Lung (tissue), 12 donors: ENCODE data around the gene RBMXL2. TPM values are rescaled to one million over a fixed set of nuclear protein-coding genes. Genes with fewer than 3 reads are reported as not detected.

Source experiments
- ATAC-seq: fragments of 200-7000 bp; cut with Tn5 transposase; one replicate; pipeline ENCODE4 v1.9.1; 2020; ENCODE audit warnings: moderate number of reproducible peaks; ENCODE audit not compliant: insufficient read depth, low FRiP score
- DNase-seq, 3 donors: peaks; one replicate each; pipeline ENCODE4 v3.0.0-alpha.2; 2013 to 2017
- H3K27ac ChIP-seq, 2 donors: one replicate each; pipeline ENCODE4 v1.5.1; 2013; ENCODE audit warnings: mild to moderate bottlenecking in 2 of 2, moderate library complexity in 2 of 2, control low read depth in 1 of 2, inconsistent platforms in 1 of 2, low read depth in 1 of 2, low read length in 1 of 2
- H3K27me3 ChIP-seq, 3 donors: one replicate each; pipeline ENCODE4 v1.5.1; 2013; ENCODE audit warnings: low read length in 2 of 3; ENCODE audit not compliant: control insufficient read depth in 3 of 3, insufficient read depth in 3 of 3
- H3K36me3 ChIP-seq, 4 donors: one replicate each; pipeline ENCODE4 v1.5.1; 2013; ENCODE audit warnings: low read length in 4 of 4, mild to moderate bottlenecking in 1 of 4, moderate library complexity in 1 of 4; ENCODE audit not compliant: control insufficient read depth in 4 of 4, insufficient read depth in 4 of 4
- H3K4me1 ChIP-seq, 5 donors: one replicate each; pipeline ENCODE4 v1.5.1; 2013; ENCODE audit warnings: low read length in 5 of 5, mild to moderate bottlenecking in 2 of 5, moderate library complexity in 1 of 5; ENCODE audit not compliant: control insufficient read depth in 5 of 5, insufficient read depth in 5 of 5
- H3K4me3 ChIP-seq: one replicate; pipeline ENCODE4 v1.5.1; 2013; ENCODE audit warnings: mild to moderate bottlenecking, control low read depth, moderate library complexity
- H3K9ac ChIP-seq, 2 donors: one replicate each; pipeline ENCODE4 v1.5.1; 2013; ENCODE audit warnings: low read length in 2 of 2, control low read depth in 1 of 2; ENCODE audit not compliant: insufficient read depth in 1 of 2
- H3K9me3 ChIP-seq, 4 donors: one replicate each; pipeline ENCODE4 v1.5.1; 2013; ENCODE audit warnings: low read length in 3 of 4, mild to moderate bottlenecking in 1 of 4, moderate library complexity in 1 of 4; ENCODE audit not compliant: control insufficient read depth in 4 of 4, insufficient read depth in 3 of 4
- WGBS, 2 donors: extraction: QIAGEN DNeasy Blood & Tissue Kit; methylation state at CpG; one replicate each; pipeline ENCODE4 v1.1.7; 2013; 5-methylcytosine and 5-hydroxymethylcytosine counted together
- polyA plus RNA-seq, 2 donors: library from polyadenylated mRNA; stranded (reverse); fragments of 200-250 nt; gene quantifications; one replicate each; pipeline ENCODE4 v1.2.1, GENCODE V29; 2013
- total RNA-seq, 2 donors: library from RNA; depleted of rRNA in 1 of 2; stranded (reverse); fragments of >200 nt in 1 of 2; gene quantifications; one replicate each; pipeline ENCODE4 v1.2.1, GENCODE V29; 2014 to 2021
- TF ChIP-seq, protein P1 (sequence below): IDR thresholded peaks from 2 replicates; pipeline ENCODE4 v1.5.1; 2012; ENCODE audit warnings: mild to moderate bottlenecking; ENCODE audit errors: control extremely low read depth, extremely low read depth
- donor health status: control.
- donor health status: control.
- donor health status: Bipolar disorder and iron deficiency.
- donor health status: healthy.
- donor health status: DM: yes; HTN: yes; CAD: no.

RBMXL2 gene
- total and polyA plus RNA-seq, 4 donors = 0.09 to 0.37 TPM; not detected in 2

DNA sequence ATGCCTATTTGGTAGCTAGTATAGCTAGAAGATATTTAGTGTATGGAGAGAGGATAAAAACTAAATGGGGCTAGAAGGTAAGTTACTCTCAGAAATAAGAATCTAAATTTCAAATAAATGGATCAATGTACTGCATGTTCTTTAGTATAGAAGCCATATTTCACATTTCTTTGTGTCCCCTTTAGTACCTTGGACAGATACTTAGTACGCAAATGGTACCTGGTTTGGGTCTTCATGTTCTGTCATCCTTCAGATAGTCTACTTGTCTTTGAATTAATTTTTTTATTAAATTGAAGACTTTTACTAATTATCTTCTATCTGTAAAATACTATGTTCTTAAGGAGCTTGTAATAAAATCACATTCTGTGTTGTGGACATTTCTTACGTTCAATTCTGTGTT is 26.3 kb upstream of the RBMXL2 start:
- H3K9me3 ChIP-seq = no peaks in the 10 kb centered on the region
- WGBS, 2 donors = 93 to 95% methylated on average over 2 of the region's 2 CpGs

DNA sequence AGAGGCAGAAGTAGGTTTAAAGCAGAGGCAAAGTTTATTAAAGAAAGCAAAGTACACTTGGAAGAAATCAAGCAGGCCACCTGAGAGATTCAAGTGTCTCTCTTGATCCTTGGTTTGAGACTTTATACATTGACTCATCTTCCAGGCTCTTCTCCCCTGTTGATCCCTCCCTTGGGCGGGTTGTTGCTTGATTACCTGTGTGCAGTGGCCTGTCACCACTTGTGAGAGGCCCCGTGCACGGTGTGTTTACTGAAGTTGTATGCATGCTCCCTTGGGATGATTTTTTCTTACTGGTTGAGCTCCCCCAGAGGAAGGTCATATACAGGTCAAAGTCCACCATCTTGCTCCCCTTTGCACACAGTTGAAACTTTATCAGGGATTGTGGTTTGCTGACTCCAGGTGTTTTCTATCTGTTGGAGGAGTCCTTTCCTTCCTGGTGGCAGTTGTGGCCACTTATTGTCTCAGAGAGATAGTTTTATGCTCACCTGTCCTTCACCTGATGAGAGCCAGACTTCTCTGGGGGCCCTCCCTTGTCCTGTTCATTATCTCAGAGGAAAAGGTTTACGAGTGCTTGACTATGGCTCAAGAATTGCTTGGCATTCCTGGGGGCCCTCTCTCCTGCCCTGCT is 16.3 kb upstream of the RBMXL2 start:
- no peak overlapping the region for H3K27ac ChIP-seq
- no peaks in the 10 kb centered on the region for H3K4me1 ChIP-seq
- DNase-seq (no peak), ATAC-seq (no peak)
- no peaks in the 10 kb centered on the region for H3K36me3 ChIP-seq
- H3K9me3 ChIP-seq = peaks cover 0 to 5% (median 0%) of the 10 kb centered on the region in 4 donors
- TF ChIP-seq, protein P1, sequence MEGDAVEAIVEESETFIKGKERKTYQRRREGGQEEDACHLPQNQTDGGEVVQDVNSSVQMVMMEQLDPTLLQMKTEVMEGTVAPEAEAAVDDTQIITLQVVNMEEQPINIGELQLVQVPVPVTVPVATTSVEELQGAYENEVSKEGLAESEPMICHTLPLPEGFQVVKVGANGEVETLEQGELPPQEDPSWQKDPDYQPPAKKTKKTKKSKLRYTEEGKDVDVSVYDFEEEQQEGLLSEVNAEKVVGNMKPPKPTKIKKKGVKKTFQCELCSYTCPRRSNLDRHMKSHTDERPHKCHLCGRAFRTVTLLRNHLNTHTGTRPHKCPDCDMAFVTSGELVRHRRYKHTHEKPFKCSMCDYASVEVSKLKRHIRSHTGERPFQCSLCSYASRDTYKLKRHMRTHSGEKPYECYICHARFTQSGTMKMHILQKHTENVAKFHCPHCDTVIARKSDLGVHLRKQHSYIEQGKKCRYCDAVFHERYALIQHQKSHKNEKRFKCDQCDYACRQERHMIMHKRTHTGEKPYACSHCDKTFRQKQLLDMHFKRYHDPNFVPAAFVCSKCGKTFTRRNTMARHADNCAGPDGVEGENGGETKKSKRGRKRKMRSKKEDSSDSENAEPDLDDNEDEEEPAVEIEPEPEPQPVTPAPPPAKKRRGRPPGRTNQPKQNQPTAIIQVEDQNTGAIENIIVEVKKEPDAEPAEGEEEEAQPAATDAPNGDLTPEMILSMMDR = no peak
- no peak overlapping the region for H3K9ac ChIP-seq
- WGBS, 2 donors = 62 to 79% methylated on average over 4 of the region's 4 CpGs
- H3K27me3 ChIP-seq = no peaks in the 10 kb centered on the region
- no peak overlapping the region for H3K4me3 ChIP-seq

More for the DNA sequence above, 26.3 kb upstream of the RBMXL2 start:
- no peak for ATAC-seq
- peaks cover 0 to 10% (median 0%) of the 10 kb centered on the region in 5 donors for H3K4me1 ChIP-seq
- no peak overlapping the region for H3K27ac ChIP-seq
- TF ChIP-seq, protein P1 = no peak
- no peaks in the 10 kb centered on the region for H3K36me3 ChIP-seq
- no peaks in the 10 kb centered on the region for H3K27me3 ChIP-seq
- DNase-seq = no peak
- no peak overlapping the region for H3K9ac ChIP-seq
- no peak overlapping the region for H3K4me3 ChIP-seq

DNA sequence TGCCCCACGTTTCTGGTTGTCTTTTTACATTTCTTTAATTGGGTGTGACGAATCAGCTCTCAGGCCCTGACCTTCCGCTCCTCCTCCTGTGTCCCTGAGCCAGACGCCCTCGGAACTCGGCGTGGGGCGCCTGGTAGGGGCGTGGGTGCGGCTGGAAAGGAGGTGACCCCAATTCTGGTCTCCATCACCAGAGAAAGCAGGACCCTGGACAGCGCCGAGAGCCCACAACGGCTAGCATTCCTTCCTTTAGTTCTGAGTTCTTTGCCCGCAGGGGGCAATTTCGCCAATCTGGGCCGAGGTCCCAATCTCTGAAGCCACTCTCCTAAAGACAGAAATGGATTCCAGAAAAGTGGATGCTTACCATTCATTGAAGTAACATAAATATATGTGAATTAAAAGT is 11.7 kb upstream of the RBMXL2 start:
- no peak for DNase-seq
- TF ChIP-seq, protein P1 = no peak
- no peak overlapping the region for H3K27ac ChIP-seq
- WGBS, 2 donors = 70 to 76% methylated on average over 16 of the region's 16 CpGs
- no peak overlapping the region for H3K4me3 ChIP-seq
- no peaks in the 10 kb centered on the region for H3K27me3 ChIP-seq
- peaks cover 0 to 8% (median 0%) of the 10 kb centered on the region in 4 donors for H3K9me3 ChIP-seq
- H3K36me3 ChIP-seq = no peaks in the 10 kb centered on the region
- H3K9ac ChIP-seq = no peak overlapping the region
- no peak for ATAC-seq
- no peaks in the 10 kb centered on the region for H3K4me1 ChIP-seq
